Upper lobe of left lung (tissue), 6 donors: ENCODE data around the gene PDK2. TPM values are rescaled to one million over a fixed set of nuclear protein-coding genes. Genes with fewer than 3 reads are reported as not detected.

ENCODE experiments used
- ATAC-seq, 2 donors: fragments of 200-7000 bp; cut with Tn5 transposase; one replicate each; pipeline ENCODE4 v1.9.1; 2022; ENCODE audit warnings: mild to moderate bottlenecking in 2 of 2, moderate library complexity in 2 of 2; ENCODE audit not compliant: low FRiP score in 2 of 2
- DNase-seq, 2 donors: peaks; one replicate each; pipeline ENCODE4 v3.0.0-alpha.2; 2019 to 2020
- H3K27ac ChIP-seq, 4 donors: fragments of 200-600 bp; sonication (generic); one replicate each; pipeline ENCODE4 v1.5.1; 2016 to 2019
- H3K27me3 ChIP-seq, 4 donors: fragments of 200-600 bp; sonication (generic); one replicate each; pipeline ENCODE4 v1.5.1; 2017 to 2019
- H3K36me3 ChIP-seq, 4 donors: fragments of 200-600 bp; sonication (generic); one replicate each; pipeline ENCODE4 v1.5.1; 2016 to 2019
- H3K4me1 ChIP-seq, 4 donors: fragments of 200-600 bp; sonication (generic); one replicate each; pipeline ENCODE4 v1.5.1; 2018 to 2019
- H3K4me3 ChIP-seq, 4 donors: fragments of 200-600 bp; sonication (generic); one replicate each; pipeline ENCODE4 v1.5.1; 2017 to 2019; ENCODE audit warnings: mild to moderate bottlenecking in 2 of 4, moderate library complexity in 1 of 4
- H3K9me3 ChIP-seq, 4 donors: fragments of 200-600 bp; sonication (generic); one replicate each; pipeline ENCODE4 v1.5.1; 2018 to 2019
- CTCF ChIP-seq, 6 experiments: fragments of 450-650 bp in 4 of 6; fragments of 200-600 bp in 2 of 6; sonication (generic) in 2 of 6; IDR thresholded peaks; one replicate each; pipeline ENCODE4 v1.5.1; 2016 to 2019; ENCODE audit warnings: antibody characterized with exemption in 6 of 6
- EP300 ChIP-seq, 4 donors: sonication (generic); formaldehyde crosslinking; IDR thresholded peaks; one replicate each; pipeline ENCODE4 v1.5.1; 2017; ENCODE audit warnings: antibody characterized with exemption in 4 of 4, control low read depth in 2 of 4
- POLR2A ChIP-seq, 4 donors: fragments of 450-650 bp; IDR thresholded peaks; one replicate each; pipeline ENCODE4 v1.5.1; 2016 to 2017; ENCODE audit warnings: antibody characterized with exemption in 4 of 4, mild to moderate bottlenecking in 2 of 4
- POLR2AphosphoS5 ChIP-seq, 2 donors: sonication (generic); formaldehyde crosslinking; IDR thresholded peaks; one replicate each; pipeline ENCODE4 v1.5.1; 2017; ENCODE audit warnings: antibody characterized with exemption in 2 of 2
- WGBS, 2 donors: methylation state at CpG; one replicate each; pipeline ENCODE4 v1.1.5; 2017 to 2018; 5-methylcytosine and 5-hydroxymethylcytosine counted together
- total RNA-seq, 6 donors: library from RNA; depleted of rRNA in 4 of 6; stranded (reverse); fragments of >200 nt in 4 of 6; gene quantifications; one replicate each; pipeline versions ENCODE4 v1.1.0 to v1.2.1, GENCODE V29; 2016 to 2021
- donor health status: DM: no; HTN: no; CAD: no; lungs with moderate emphysema.
- donor health status: DM: no; HTN: yes; CAD: no; lungs with severe emphysema.

Gene PDK2
- total RNA-seq, 6 donors from 2014 or later, result 15.7 to 80.7 (median 34.9) TPM

GRCh38 chr17:50118076-50118827, 23.1 kb downstream of the PDK2 start:
- no peak for ATAC-seq
- no peak overlapping the region for H3K27ac ChIP-seq
- 84 to 85% methylated on average over 22 of the region's 23 CpGs for WGBS, 2 donors

GRCh38 chr17:50118828-50119218, 23.7 kb downstream of the PDK2 start:
- peaks cover 0 to 8% (median 0%) of the 10 kb centered on the region in 4 donors for H3K27me3 ChIP-seq
- TF ChIP-seq CTCF (IDR thresholded peaks at IDR 0.05), result no peak
- no peak for TF ChIP-seq POLR2AphosphoS5 (IDR thresholded peaks at IDR 0.05)
- TF ChIP-seq EP300 (IDR thresholded peaks at IDR 0.05), result no peak
- no peak for TF ChIP-seq POLR2A (IDR thresholded peaks at IDR 0.05)
- 83 to 88% methylated on average over 1 to 4 of the region's 4 CpGs for WGBS, 2 donors
- H3K36me3 ChIP-seq, result no peaks in the 10 kb centered on the region
- peaks cover 9 to 26% (median 11%) of the 10 kb centered on the region in 4 donors for H3K4me1 ChIP-seq
- ATAC-seq, result no peak
- DNase-seq, result no peak
- H3K9me3 ChIP-seq, result no peaks in the 10 kb centered on the region
- no peak overlapping the region for H3K4me3 ChIP-seq
- H3K27ac ChIP-seq, result no peak overlapping the region

More at GRCh38 chr17:50118076-50118827, 23.1 kb downstream of the PDK2 start:
- Histone ChIP-seq H3K27me3 (peaks cover 0 to 8% (median 0%) of the 10 kb centered on the region in 4 donors), H3K36me3 (no peaks in the 10 kb centered on the region), H3K4me1 (peaks cover 3 to 20% (median 8%) of the 10 kb centered on the region in 4 donors), H3K4me3 (no peak overlapping the region), H3K9me3 (no peaks in the 10 kb centered on the region)
- TF ChIP-seq POLR2AphosphoS5 (IDR thresholded peaks at IDR 0.05) (no peak), EP300 (IDR thresholded peaks at IDR 0.05) (no peak), CTCF (IDR thresholded peaks at IDR 0.05) (no peak)
- DNase-seq, result peak in 1 of 2 donors; percentile 64

- WGBS, 2 donors, result 83 to 89% methylated on average over 7 of the region's 7 CpGs
- no peaks in the 10 kb centered on the region for H3K9me3 ChIP-seq
- peaks cover 0 to 6% (median 0%) of the 10 kb centered on the region in 4 donors for H3K27me3 ChIP-seq
- H3K27ac ChIP-seq, result no peak overlapping the region
- H3K4me3 ChIP-seq, result no peak overlapping the region
- DNase-seq, result no peak
- peaks cover 11 to 31% (median 16%) of the 10 kb centered on the region in 4 donors for H3K4me1 ChIP-seq
- TF ChIP-seq POLR2AphosphoS5 (IDR thresholded peaks at IDR 0.05) (no peak), EP300 (IDR thresholded peaks at IDR 0.05) (no peak), CTCF (IDR thresholded peaks at IDR 0.05) (no peak), POLR2A (IDR thresholded peaks at IDR 0.05) (no peak)
- no peak for ATAC-seq
- H3K36me3 ChIP-seq, result no peaks in the 10 kb centered on the region
Measured at GRCh38 chr17:50120475-50121253, 25.5 kb downstream of the PDK2 start.

- no peak for ATAC-seq
Measured at GRCh38 chr17:50122945-50123344, 27.8 kb downstream of the PDK2 start.

More at GRCh38 chr17:50122945-50123344, 27.8 kb downstream of the PDK2 start:
- Histone ChIP-seq H3K36me3 (no peaks in the 10 kb centered on the region), H3K9me3 (no peaks in the 10 kb centered on the region), H3K27me3 (no peaks in the 10 kb centered on the region), H3K4me3 (no peak overlapping the region), H3K4me1 (peaks cover 12 to 28% (median 18%) of the 10 kb centered on the region in 4 donors), H3K27ac (peak overlapping the region in 3 of 4 donors; percentile 37 to 83 (median 51))
- TF ChIP-seq POLR2AphosphoS5 (IDR thresholded peaks at IDR 0.05) (no peak), CTCF (IDR thresholded peaks at IDR 0.05) (no peak), EP300 (IDR thresholded peaks at IDR 0.05) (no peak), POLR2A (IDR thresholded peaks at IDR 0.05) (no peak)
- WGBS, 2 donors, result 89 to 100% methylated on average over 3 of the region's 3 CpGs
- no peak for DNase-seq
